Subcutaneous adipose tissue (tissue), 4 donors: ENCODE measurements around the gene SEMA4D. TPM values are rescaled to one million over a fixed set of nuclear protein-coding genes. Genes with fewer than 3 reads are reported as not detected.

ENCODE experiments used
- total RNA-seq, 4 donors: library from RNA; depleted of rRNA; stranded (reverse); fragments of >200 nt; gene quantifications; one replicate each; pipeline ENCODE4 v1.1.0, GENCODE V29; 2016
- TF ChIP-seq, protein P1 (sequence below): fragments of 450-650 bp; IDR thresholded peaks from one replicate; pipeline ENCODE4 v1.5.1; 2016; ENCODE audit warnings: low read depth, mild to moderate bottlenecking, control low read depth, antibody characterized with exemption, moderate library complexity

SEMA4D gene
- total RNA-seq, 4 donors from 2014 or later, result 6.0 to 18.3 (median 10.9) TPM

GRCh38 chr9:89386206-89386605 lies 111.7 kb downstream of the SEMA4D start:
- TF ChIP-seq, protein P1, sequence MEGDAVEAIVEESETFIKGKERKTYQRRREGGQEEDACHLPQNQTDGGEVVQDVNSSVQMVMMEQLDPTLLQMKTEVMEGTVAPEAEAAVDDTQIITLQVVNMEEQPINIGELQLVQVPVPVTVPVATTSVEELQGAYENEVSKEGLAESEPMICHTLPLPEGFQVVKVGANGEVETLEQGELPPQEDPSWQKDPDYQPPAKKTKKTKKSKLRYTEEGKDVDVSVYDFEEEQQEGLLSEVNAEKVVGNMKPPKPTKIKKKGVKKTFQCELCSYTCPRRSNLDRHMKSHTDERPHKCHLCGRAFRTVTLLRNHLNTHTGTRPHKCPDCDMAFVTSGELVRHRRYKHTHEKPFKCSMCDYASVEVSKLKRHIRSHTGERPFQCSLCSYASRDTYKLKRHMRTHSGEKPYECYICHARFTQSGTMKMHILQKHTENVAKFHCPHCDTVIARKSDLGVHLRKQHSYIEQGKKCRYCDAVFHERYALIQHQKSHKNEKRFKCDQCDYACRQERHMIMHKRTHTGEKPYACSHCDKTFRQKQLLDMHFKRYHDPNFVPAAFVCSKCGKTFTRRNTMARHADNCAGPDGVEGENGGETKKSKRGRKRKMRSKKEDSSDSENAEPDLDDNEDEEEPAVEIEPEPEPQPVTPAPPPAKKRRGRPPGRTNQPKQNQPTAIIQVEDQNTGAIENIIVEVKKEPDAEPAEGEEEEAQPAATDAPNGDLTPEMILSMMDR, result no peak

GRCh38 chr9:89384783-89385182 lies 113.1 kb downstream of the SEMA4D start:
- TF ChIP-seq, protein P1, result no peak

DNA sequence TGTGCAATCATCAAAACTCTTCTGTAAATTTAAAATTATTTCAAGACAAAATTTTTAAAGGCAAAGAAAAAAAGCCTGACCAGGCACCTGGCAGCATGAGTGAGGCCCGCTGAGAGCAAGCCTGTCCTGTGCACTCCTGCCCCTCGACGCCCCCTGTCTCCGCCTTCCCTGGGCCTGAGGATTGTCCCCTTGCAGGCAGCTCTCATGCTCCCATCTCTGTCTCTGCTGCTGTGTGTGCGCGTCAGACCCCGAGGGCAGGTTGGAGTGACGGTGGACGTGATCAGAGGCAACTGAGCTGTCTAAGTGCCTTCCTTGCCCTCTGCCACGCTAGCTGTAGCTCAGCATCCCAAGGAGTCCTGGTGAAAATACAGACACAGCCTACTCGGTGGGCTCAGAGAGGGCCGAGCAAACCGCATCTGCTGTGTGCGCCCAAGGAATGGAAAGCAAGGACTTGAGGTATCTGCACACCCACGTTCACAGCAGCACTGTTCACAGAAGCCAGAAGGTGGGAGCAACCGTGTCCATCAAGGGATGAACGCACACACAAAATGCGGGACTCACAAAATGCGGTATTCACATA lies 114.1 kb downstream of the SEMA4D start:
- TF ChIP-seq, protein P1, result no peak

- TF ChIP-seq, protein P1, result no peak
Observed at GRCh38 chr9:89383030-89383720, 114.7 kb downstream of the SEMA4D start.

GRCh38 chr9:89382026-89382986 lies 115.6 kb downstream of the SEMA4D start:
- TF ChIP-seq, protein P1, result no peak

DNA sequence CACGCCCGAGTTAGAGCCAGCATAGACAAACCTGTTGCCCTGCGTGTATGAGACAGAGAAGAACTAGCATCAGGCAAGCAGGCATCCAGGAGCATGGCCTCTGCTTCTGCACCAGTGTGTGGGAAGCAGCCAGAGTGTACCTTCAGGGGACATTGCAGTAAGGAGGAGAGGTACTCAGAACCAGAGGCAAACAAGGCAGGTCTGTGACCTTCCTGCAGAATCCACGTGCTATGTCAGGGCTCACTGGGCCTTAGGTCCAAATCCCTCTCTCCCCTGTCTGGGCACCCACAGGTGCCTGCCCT lies 116.7 kb downstream of the SEMA4D start:
- TF ChIP-seq, protein P1, result no peak
